Frontal cortex (tissue), 1 donor: ENCODE data around the gene LEO1. TPM values are rescaled to one million over a fixed set of nuclear protein-coding genes. Genes with fewer than 3 reads are reported as not detected.

Experiments
- small RNA-seq: library from RNA; depleted of rRNA; stranded (forward); fragments of <200 nt; gene quantifications from one replicate; pipeline ENCODE3, GENCODE V24; 2014
- total RNA-seq: library from RNA; depleted of rRNA; stranded (reverse); fragments of >200 nt; gene quantifications from one replicate; pipeline ENCODE4 v1.2.3, GENCODE V29; 2014

The LEO1 gene
- total RNA-seq, 1 donor from 2014 or later: 47.7 TPM

Small RNA genes lying within 50 kb of the gene (small RNA-seq; reads per million reads assigned to genes)
- gene RNU6-90P: not detected

Other genes with a start within 250 kb of the LEO1 start
- gene LYSMD2, start 234.1 kb downstream of the LEO1 start, total RNA-seq: 30.6 TPM
- 198 TPM for gene TMOD2, start 220.2 kb downstream of the LEO1 start, total RNA-seq
- 76.2 TPM for gene TMOD3, start 142.1 kb downstream of the LEO1 start, total RNA-seq
- gene MAPK6, start 47.4 kb upstream of the LEO1 start, total RNA-seq: 106 TPM
- 0.41 TPM for gene BCL2L10, start 141.0 kb upstream of the LEO1 start, total RNA-seq
- 34.2 TPM for gene GNB5, start 219.6 kb upstream of the LEO1 start, total RNA-seq